GM23248 (cell line): Measurements from ENCODE around the gene SORD. TPM values are rescaled to one million over a fixed set of nuclear protein-coding genes. Genes with fewer than 3 reads are reported as not detected.

Experiments used
- DNase-seq: peaks from one replicate; pipeline ENCODE4 v3.0.0-alpha.2; 2015
- H2AFZ ChIP-seq: fragments of 200-600 bp; sonication (generic); 2 replicates; pipeline ENCODE4 v1.6.1; 2016; ENCODE audit warnings: antibody characterized with exemption
- H3F3A ChIP-seq: fragments of 200-600 bp; sonication (generic); 2 replicates; pipeline ENCODE4 v1.6.1; 2016; ENCODE audit warnings: mild to moderate bottlenecking, antibody characterized with exemption, mixed run types; ENCODE audit not compliant: insufficient read depth
- H3K27ac ChIP-seq: fragments of 200-600 bp; sonication (generic); 2 replicates; pipeline ENCODE4 v1.5.1; 2016; ENCODE audit warnings: mild to moderate bottlenecking
- H3K27me3 ChIP-seq: fragments of 200-600 bp; sonication (generic); replicated peaks from 2 replicates; pipeline ENCODE4 v1.6.1; 2016; ENCODE audit warnings: mild to moderate bottlenecking; ENCODE audit not compliant: insufficient read depth
- H3K36me3 ChIP-seq: fragments of 200-600 bp; sonication (generic); 2 replicates; pipeline ENCODE4 v1.6.1; 2016; ENCODE audit warnings: low read depth, mild to moderate bottlenecking
- H3K4me1 ChIP-seq: fragments of 200-600 bp; sonication (generic); 2 replicates; pipeline ENCODE4 v1.6.1; 2016; ENCODE audit warnings: mild to moderate bottlenecking; ENCODE audit not compliant: insufficient read depth
- H3K4me2 ChIP-seq: fragments of 200-600 bp; sonication (generic); one replicate; pipeline ENCODE4 v1.6.1; 2016; ENCODE audit warnings: mild to moderate bottlenecking; ENCODE audit not compliant: unreplicated experiment
- H3K4me3 ChIP-seq: fragments of 200-600 bp; sonication (generic); 2 replicates; pipeline ENCODE4 v1.5.1; 2016; ENCODE audit warnings: mild to moderate bottlenecking
- H3K79me2 ChIP-seq: fragments of 200-600 bp; sonication (generic); 2 replicates; pipeline ENCODE4 v1.6.1; 2016; ENCODE audit warnings: mild to moderate bottlenecking; ENCODE audit not compliant: insufficient read depth
- H3K9ac ChIP-seq: fragments of 200-600 bp; sonication (generic); 2 replicates; pipeline ENCODE4 v1.6.1; 2016; ENCODE audit warnings: mild to moderate bottlenecking
- H3K9me2 ChIP-seq: fragments of 200-600 bp; sonication (generic); 2 replicates; pipeline ENCODE4 v1.6.1; 2016; ENCODE audit warnings: mixed run types, mild to moderate bottlenecking, moderate library complexity; ENCODE audit not compliant: insufficient read depth
- H3K9me3 ChIP-seq: fragments of 200-600 bp; sonication (generic); one replicate; pipeline ENCODE4 v1.6.1; 2017; ENCODE audit warnings: low read depth
- H4K20me1 ChIP-seq: fragments of 200-600 bp; sonication (generic); 2 replicates; pipeline ENCODE4 v1.6.0; 2016; ENCODE audit not compliant: insufficient read depth
- EZH2 ChIP-seq: fragments of 200-600 bp; sonication (generic); IDR thresholded peaks from 2 replicates; pipeline ENCODE4 v1.6.1; 2018; ENCODE audit warnings: antibody characterized with exemption, mild to moderate bottlenecking; ENCODE audit not compliant: insufficient read depth, poor library complexity, severe bottlenecking
- EZH2phosphoT487 ChIP-seq: fragments of 200-600 bp; sonication (generic); IDR thresholded peaks from 2 replicates; pipeline ENCODE4 v1.6.1; 2018; ENCODE audit warnings: antibody characterized with exemption, moderate library complexity, mild to moderate bottlenecking, low read depth; ENCODE audit not compliant: insufficient read depth
- WGBS, 2 experiments: methylation state at CpG; one replicate each; pipeline ENCODE4 v1.1.6; 2015 to 2017; ENCODE audit warnings: low lambda C conversion rate in 2 of 2, low coverage in 1 of 2; ENCODE audit errors: missing lambda C conversion rate in 2 of 2; 5-methylcytosine and 5-hydroxymethylcytosine counted together
- in situ Hi-C: fragments of 300-500 bp; cut with MboI; formaldehyde crosslinking; loops from 2 replicates; pipeline ENCODE4 v1.15.0; 2020
- polyA plus RNA-seq: library from polyadenylated mRNA; unstranded; fragments of >200 nt; fragmentation: Nextera tagmentation; extraction: Ambion mirVana; gene quantifications from 2 replicates; pipeline ENCODE4 v1.2.1, GENCODE V29; 2016
- total RNA-seq: library from RNA; depleted of rRNA; stranded (reverse); fragments of >200 nt; shearing (Covaris generic); gene quantifications from 2 replicates; pipeline ENCODE4 v1.2.3, GENCODE V29; 2014

SORD gene
- total and polyA plus RNA-seq, 2 experiments from 2014 or later: 10.9 to 12.9 TPM

DNA sequence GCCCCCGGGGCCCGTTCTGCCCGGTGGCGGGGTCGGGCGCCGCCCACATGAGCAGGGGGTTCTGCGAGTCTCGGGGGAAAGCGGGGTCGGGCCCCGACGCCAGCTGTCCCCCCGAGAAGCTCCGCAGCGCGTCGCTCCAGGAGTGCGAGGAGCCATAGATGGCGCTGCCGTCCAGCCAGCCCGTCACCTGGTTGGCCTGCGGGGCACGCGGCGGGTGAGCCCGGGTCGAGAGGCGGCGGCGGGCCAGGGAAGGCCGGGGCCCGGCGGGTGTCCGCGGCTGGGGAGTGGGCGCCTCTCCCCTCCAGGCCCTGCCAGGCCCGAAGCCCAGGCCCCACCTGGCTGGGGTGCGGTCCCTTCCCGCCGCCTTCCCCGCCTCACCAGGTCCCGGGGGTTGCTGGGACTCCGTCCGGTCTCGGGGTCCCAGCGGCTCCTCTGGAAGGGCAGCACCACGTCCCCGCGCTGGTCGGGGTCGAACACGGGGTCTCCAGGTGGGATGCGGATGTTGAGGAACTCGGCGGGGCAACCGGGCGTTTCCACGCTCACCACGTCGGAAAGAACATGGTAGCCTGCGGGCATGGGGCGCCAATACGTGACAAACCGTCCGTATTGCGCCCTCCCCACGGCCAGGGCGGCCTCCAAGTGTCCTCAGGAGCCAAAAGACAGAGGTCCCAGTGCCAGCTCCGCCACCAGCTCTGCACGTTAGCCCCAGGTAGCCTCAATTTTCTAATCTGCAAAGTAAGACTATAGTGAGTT is 88.6 kb downstream of the SORD start:
- in situ Hi-C loops: no loop called here
- no peaks in the 10 kb centered on the region for H3K79me2 ChIP-seq
- H3K27ac ChIP-seq: no peak overlapping the region
- H2AFZ ChIP-seq: no peak overlapping the region
- no peak for DNase-seq
- H3F3A ChIP-seq: no peaks in the 10 kb centered on the region
- peaks cover 64% of the 10 kb centered on the region for H3K27me3 ChIP-seq
- H3K4me2 ChIP-seq: no peak overlapping the region
- no peaks in the 10 kb centered on the region for H3K9me2 ChIP-seq
- H3K4me1 ChIP-seq: no peaks in the 10 kb centered on the region
- no peak for TF ChIP-seq EZH2phosphoT487
- TF ChIP-seq EZH2: peak; percentile 91
- WGBS, 2 experiments: 8 to 10% methylated on average over 26 to 46 of the region's 71 CpGs
- H4K20me1 ChIP-seq: no peaks in the 10 kb centered on the region
- H3K4me3 ChIP-seq: no peak overlapping the region
- H3K36me3 ChIP-seq: no peaks in the 10 kb centered on the region
- no peak overlapping the region for H3K9ac ChIP-seq
- H3K9me3 ChIP-seq: no peaks in the 10 kb centered on the region

DNA sequence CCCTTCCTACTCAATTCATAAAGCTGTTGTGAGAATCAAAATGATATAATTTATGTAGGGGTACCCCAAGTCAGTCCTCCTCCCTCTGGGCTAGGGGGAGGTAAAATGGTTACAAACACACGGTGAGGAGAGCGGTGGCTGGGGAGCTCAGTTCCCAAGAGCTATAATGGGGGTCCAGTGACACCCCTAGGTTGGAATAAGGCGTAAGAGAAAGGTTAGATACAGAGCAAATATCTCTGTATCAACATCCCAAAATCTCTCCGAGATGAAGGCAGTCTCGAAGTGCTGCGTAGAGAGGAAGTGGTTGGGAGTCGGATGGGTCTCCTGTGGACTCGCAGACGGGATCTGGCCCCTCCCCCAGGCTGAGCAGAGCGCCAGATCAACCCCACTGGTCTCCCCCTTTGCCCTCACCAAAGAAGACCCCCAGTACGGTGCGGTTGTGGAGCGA is 89.2 kb downstream of the SORD start:
- H3K4me3 ChIP-seq: 0 out of 2 replicates have a peak overlapping the region, but pooled peaks have one; percentile 18
- DNase-seq: no peak
- in situ Hi-C loops: no loop called here
- peaks cover 68% of the 10 kb centered on the region for H3K27me3 ChIP-seq
- no peaks in the 10 kb centered on the region for H3K4me1 ChIP-seq
- no peak overlapping the region for H3K4me2 ChIP-seq
- TF ChIP-seq EZH2 (no peak), EZH2phosphoT487 (no peak)
- H4K20me1 ChIP-seq: no peaks in the 10 kb centered on the region
- H3K36me3 ChIP-seq: no peaks in the 10 kb centered on the region
- no peak overlapping the region for H3K9ac ChIP-seq
- H2AFZ ChIP-seq: peak overlapping the region; percentile 19; the same call in 1 of the 2 replicates
- no peaks in the 10 kb centered on the region for H3K9me2 ChIP-seq
- no peaks in the 10 kb centered on the region for H3K9me3 ChIP-seq
- no peak overlapping the region for H3K27ac ChIP-seq
- no peaks in the 10 kb centered on the region for H3F3A ChIP-seq
- WGBS, 2 experiments: 3% methylated on average over 13 of the region's 13 CpGs
- no peaks in the 10 kb centered on the region for H3K79me2 ChIP-seq

DNA sequence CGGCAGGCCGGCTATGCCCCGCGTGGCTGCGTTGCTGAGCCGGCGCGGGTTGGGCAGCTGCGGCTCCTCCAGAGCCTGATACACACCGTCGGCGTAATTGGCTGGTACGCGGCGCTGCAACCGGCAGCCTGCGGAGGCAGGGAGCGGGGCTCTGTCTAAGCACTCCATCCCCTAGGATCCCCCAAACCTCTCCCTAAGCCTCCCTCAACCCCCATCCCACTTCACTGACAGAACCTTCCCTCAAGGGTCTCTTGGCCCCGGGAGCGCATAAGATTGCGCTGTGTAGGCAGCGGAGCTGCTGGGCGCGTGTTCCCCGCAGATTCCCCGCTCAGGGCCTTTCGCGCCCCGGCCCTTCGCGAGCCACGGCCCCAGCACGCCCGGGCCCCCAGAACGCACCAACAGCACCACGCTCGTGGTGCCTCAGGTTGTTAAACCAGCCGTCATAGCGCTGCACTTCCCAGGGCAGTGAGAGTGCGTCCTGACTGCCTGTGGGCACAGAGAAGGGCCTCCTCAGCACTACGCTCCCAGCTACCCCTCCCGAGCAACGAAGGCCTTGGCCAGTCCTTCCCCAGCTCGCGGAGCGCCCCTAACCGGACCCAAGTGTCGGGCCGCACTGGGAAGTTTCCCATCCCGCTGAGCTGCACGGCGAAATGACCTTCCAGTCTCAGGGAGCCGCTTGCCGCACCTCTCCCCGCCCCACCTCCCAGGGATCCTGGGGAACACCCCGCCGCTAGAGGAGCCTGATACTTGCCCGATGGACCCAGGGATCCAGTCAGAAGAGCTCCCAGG is 89.8 kb downstream of the SORD start:
- TF ChIP-seq EZH2phosphoT487 (peak; percentile 21; the same call in 1 of the 2 replicates), EZH2 (peak; percentile 53)
- Histone ChIP-seq H3K4me3 (0 out of 2 replicates have a peak overlapping the region, but pooled peaks have one; percentile 18), H3K9me3 (no peaks in the 10 kb centered on the region), H3F3A (no peaks in the 10 kb centered on the region), H3K9ac (no peak overlapping the region), H3K36me3 (no peaks in the 10 kb centered on the region), H3K4me2 (no peak overlapping the region), H3K27me3 (peaks cover 73% of the 10 kb centered on the region), H3K27ac (no peak overlapping the region), H3K79me2 (no peaks in the 10 kb centered on the region), H3K4me1 (no peaks in the 10 kb centered on the region), H4K20me1 (no peaks in the 10 kb centered on the region), H3K9me2 (no peaks in the 10 kb centered on the region), H2AFZ (peak overlapping the region; percentile 19; the same call in 1 of the 2 replicates)
- WGBS, 2 experiments: 2 to 4% methylated on average over 49 to 56 of the region's 58 CpGs
- DNase-seq: peak; percentile 38
- in situ Hi-C loops: no loop called here

DNA sequence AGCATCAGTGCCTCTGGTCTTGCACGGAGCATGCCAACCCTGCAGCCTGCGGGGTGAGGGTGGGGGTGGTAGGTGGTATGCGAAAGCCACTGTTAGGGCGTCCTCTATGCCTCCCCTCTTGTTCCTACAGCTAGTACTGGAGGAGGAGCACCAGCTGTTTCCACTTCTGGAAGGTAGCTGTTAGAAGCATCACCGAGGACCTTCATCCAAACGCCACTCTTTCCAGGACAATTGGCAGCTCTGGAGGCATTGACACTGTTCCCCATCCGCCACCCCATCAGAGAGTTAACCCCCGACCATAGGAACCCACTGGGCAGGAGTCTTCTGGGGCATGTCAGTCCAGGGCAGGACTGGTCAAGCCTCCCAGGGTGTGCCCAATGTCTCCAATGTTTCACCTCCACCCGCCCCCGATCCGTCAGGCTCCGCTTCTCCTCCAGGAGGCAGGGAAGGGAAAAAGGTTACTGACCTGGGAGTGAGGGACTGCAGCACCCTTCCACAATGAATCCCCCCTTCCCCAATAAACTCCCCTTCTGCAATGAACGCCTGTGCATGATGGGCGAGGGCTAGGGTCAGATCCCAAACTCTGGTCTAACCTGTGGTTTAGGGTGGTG is 90.5 kb downstream of the SORD start:
- H3K9me2 ChIP-seq: no peaks in the 10 kb centered on the region
- H3K9ac ChIP-seq: no peak overlapping the region
- in situ Hi-C loops: no loop called here
- H3K36me3 ChIP-seq: no peaks in the 10 kb centered on the region
- H2AFZ ChIP-seq: no peak overlapping the region
- H3K9me3 ChIP-seq: no peaks in the 10 kb centered on the region
- DNase-seq: no peak
- WGBS, 2 experiments: 4 to 10% methylated on average over 13 to 14 of the region's 14 CpGs
- TF ChIP-seq EZH2: no peak
- peak; percentile 7; the same call in 1 of the 2 replicates for TF ChIP-seq EZH2phosphoT487
- H3K4me3 ChIP-seq: no peak overlapping the region
- H3F3A ChIP-seq: no peaks in the 10 kb centered on the region
- no peak overlapping the region for H3K4me2 ChIP-seq
- no peak overlapping the region for H3K27ac ChIP-seq
- H3K79me2 ChIP-seq: no peaks in the 10 kb centered on the region
- H3K27me3 ChIP-seq: peaks cover 74% of the 10 kb centered on the region
- H3K4me1 ChIP-seq: no peaks in the 10 kb centered on the region
- H4K20me1 ChIP-seq: no peaks in the 10 kb centered on the region
